Neural crest cell (in vitro differentiated cells): ENCODE measurements around the gene GIMAP2. TPM values are rescaled to one million over a fixed set of nuclear protein-coding genes. Genes with fewer than 3 reads are reported as not detected.

Experiments used
- DNase-seq: peaks from one replicate; pipeline ENCODE4 v3.0.0; 2021; ENCODE audit warnings: low read depth, mixed read lengths, low spot score
- H3K27ac Mint-ChIP-seq: one replicate; pipeline ENCODE4 v1.8.0; 2021; ENCODE audit warnings: mild to moderate bottlenecking, mixed read lengths; ENCODE audit not compliant: unreplicated experiment
- H3K27me3 Mint-ChIP-seq: 2 replicates; pipeline ENCODE4 v1.8.0; 2021; ENCODE audit warnings: low read depth, mild to moderate bottlenecking, mixed read lengths
- H3K36me3 Mint-ChIP-seq: 2 replicates; pipeline ENCODE4 v1.8.0; 2021; ENCODE audit warnings: low read depth, mild to moderate bottlenecking, mixed read lengths
- H3K4me1 Mint-ChIP-seq: 2 replicates; pipeline ENCODE4 v1.8.0; 2021; ENCODE audit warnings: mixed read lengths
- H3K4me3 Mint-ChIP-seq: one replicate; pipeline ENCODE4 v1.8.0; 2021; ENCODE audit warnings: mild to moderate bottlenecking, mixed read lengths
- H3K9me3 Mint-ChIP-seq: 2 replicates; pipeline ENCODE4 v1.8.0; 2021; ENCODE audit warnings: mixed read lengths
- CTCF ChIP-seq: fragments of 200-600 bp; sonication (generic); conservative IDR thresholded peaks from 2 replicates; pipeline ENCODE4 v1.5.0; 2021; ENCODE audit warnings: antibody characterized with exemption, mild to moderate bottlenecking
- total RNA-seq: library from RNA; stranded (reverse); gene quantifications from 2 replicates; pipeline ENCODE4 v1.2.1, GENCODE V29; 2021

GIMAP2 gene
- total RNA-seq, 1 donor from 2014 or later: not detected

- DNase-seq: no peak
- no peaks in the 10 kb centered on the region for H3K4me1 Mint-ChIP-seq
- peaks cover 6% of the 10 kb centered on the region for H3K9me3 Mint-ChIP-seq
- no peaks in the 10 kb centered on the region for H3K36me3 Mint-ChIP-seq
- H3K27ac Mint-ChIP-seq: no peak overlapping the region
- no peak overlapping the region for H3K4me3 Mint-ChIP-seq
- peaks cover 12% of the 10 kb centered on the region for H3K27me3 Mint-ChIP-seq
- TF ChIP-seq CTCF: no peak
Measured at GRCh38 chr7:150663802-150664494, 21.6 kb upstream of the GIMAP2 start.

- no peak overlapping the region for H3K27ac Mint-ChIP-seq
- no peaks in the 10 kb centered on the region for H3K36me3 Mint-ChIP-seq
- DNase-seq: no peak
- peaks cover 7% of the 10 kb centered on the region for H3K9me3 Mint-ChIP-seq
- H3K4me1 Mint-ChIP-seq: no peaks in the 10 kb centered on the region
- H3K4me3 Mint-ChIP-seq: no peak overlapping the region
- TF ChIP-seq CTCF: no peak
- peaks cover 15% of the 10 kb centered on the region for H3K27me3 Mint-ChIP-seq
Measured at GRCh38 chr7:150665089-150665748, 20.3 kb upstream of the GIMAP2 start.

- H3K27me3 Mint-ChIP-seq: peaks cover 19% of the 10 kb centered on the region
- no peaks in the 10 kb centered on the region for H3K4me1 Mint-ChIP-seq
- peaks cover 7% of the 10 kb centered on the region for H3K9me3 Mint-ChIP-seq
- no peak for TF ChIP-seq CTCF
- no peak for DNase-seq
- no peak overlapping the region for H3K4me3 Mint-ChIP-seq
- no peaks in the 10 kb centered on the region for H3K36me3 Mint-ChIP-seq
- H3K27ac Mint-ChIP-seq: no peak overlapping the region
Measured at GRCh38 chr7:150665896-150666295, 19.6 kb upstream of the GIMAP2 start.

GRCh38 chr7:150666412-150666811 is 19.1 kb upstream of the GIMAP2 start:
- Mint-ChIP-seq H3K27me3 (peaks cover 24% of the 10 kb centered on the region), H3K9me3 (peaks cover 7% of the 10 kb centered on the region), H3K27ac (no peak overlapping the region), H3K4me3 (no peak overlapping the region), H3K36me3 (no peaks in the 10 kb centered on the region), H3K4me1 (no peaks in the 10 kb centered on the region)
- TF ChIP-seq CTCF: no peak
- DNase-seq: no peak

GRCh38 chr7:150668472-150668911 is 17.0 kb upstream of the GIMAP2 start:
- Mint-ChIP-seq H3K4me1 (no peaks in the 10 kb centered on the region), H3K27ac (no peak overlapping the region), H3K36me3 (no peaks in the 10 kb centered on the region), H3K4me3 (no peak overlapping the region), H3K27me3 (peaks cover 29% of the 10 kb centered on the region), H3K9me3 (peaks cover 7% of the 10 kb centered on the region)
- DNase-seq: no peak
- no peak for TF ChIP-seq CTCF
